HG03432 (cell line): ENCODE data around the gene P4HA3.

Experiments
- ATAC-seq: cut with Tn5 transposase; IDR thresholded peaks from one replicate; pipeline ENCODE4 v1.9.1; 2021; ENCODE audit warnings: mild to moderate bottlenecking, moderate library complexity; ENCODE audit not compliant: unreplicated experiment

The P4HA3 gene

GRCh38 chr11:74318241-74318932 lies 6.9 kb upstream of the P4HA3 start:
- no peak for ATAC-seq

- ATAC-seq, result no peak
These were observed 5.5 kb upstream of the P4HA3 start for GRCh38 chr11:74316772-74317505.

- ATAC-seq, result no peak
These were observed 886 bp upstream of the P4HA3 start for GRCh38 chr11:74312326-74312725.

GRCh38 chr11:74310857-74311256 lies 583 bp downstream of the P4HA3 start:
- ATAC-seq, result no peak

- no peak for ATAC-seq
These were observed 4.0 kb downstream of the P4HA3 start for GRCh38 chr11:74307434-74307833.

GRCh38 chr11:74306435-74307175 lies 4.8 kb downstream of the P4HA3 start:
- ATAC-seq, result no peak

- no peak for ATAC-seq
These were observed 12.4 kb downstream of the P4HA3 start for GRCh38 chr11:74299015-74299414.

- no peak for ATAC-seq
These were observed 14.0 kb downstream of the P4HA3 start for GRCh38 chr11:74297484-74297883.

GRCh38 chr11:74288911-74289310 lies 22.5 kb downstream of the P4HA3 start:
- ATAC-seq, result no peak

- ATAC-seq, result no peak
These were observed 23.3 kb downstream of the P4HA3 start for GRCh38 chr11:74288161-74288560.

GRCh38 chr11:74284466-74284865 lies 27.0 kb downstream of the P4HA3 start:
- no peak for ATAC-seq

GRCh38 chr11:74283580-74284180 lies 27.8 kb downstream of the P4HA3 start:
- no peak for ATAC-seq

- no peak for ATAC-seq
These were observed 28.5 kb downstream of the P4HA3 start for GRCh38 chr11:74282914-74283371.

- ATAC-seq, result no peak
These were observed 29.0 kb downstream of the P4HA3 start for GRCh38 chr11:74282421-74282820.

GRCh38 chr11:74280494-74280893 lies 30.9 kb downstream of the P4HA3 start:
- ATAC-seq, result no peak

GRCh38 chr11:74279256-74279655 lies 32.2 kb downstream of the P4HA3 start:
- no peak for ATAC-seq

- ATAC-seq, result no peak
These were observed 32.7 kb downstream of the P4HA3 start for GRCh38 chr11:74278721-74279161.

- no peak for ATAC-seq
These were observed 33.3 kb downstream of the P4HA3 start for GRCh38 chr11:74278103-74278502.

- ATAC-seq, result no peak
These were observed 34.9 kb downstream of the P4HA3 start for GRCh38 chr11:74276581-74276980.

- ATAC-seq, result no peak
These were observed 39.2 kb downstream of the P4HA3 start for GRCh38 chr11:74272276-74272675.

GRCh38 chr11:74269161-74269811 lies 42.2 kb downstream of the P4HA3 start:
- ATAC-seq, result no peak
